GM21381 (cell line): Measurements from ENCODE around the gene EDN1.
"Not testable (repeated sequence)": the region's sequence is repeated elsewhere in the genome, so short reads cannot be mapped to it uniquely, and the experiment has no call there.

Source experiments
- ATAC-seq: cut with Tn5 transposase; IDR thresholded peaks from one replicate; pipeline ENCODE4 v1.9.1; 2021; ENCODE audit warnings: mild to moderate bottlenecking, moderate library complexity; ENCODE audit not compliant: unreplicated experiment

EDN1 gene

DNA sequence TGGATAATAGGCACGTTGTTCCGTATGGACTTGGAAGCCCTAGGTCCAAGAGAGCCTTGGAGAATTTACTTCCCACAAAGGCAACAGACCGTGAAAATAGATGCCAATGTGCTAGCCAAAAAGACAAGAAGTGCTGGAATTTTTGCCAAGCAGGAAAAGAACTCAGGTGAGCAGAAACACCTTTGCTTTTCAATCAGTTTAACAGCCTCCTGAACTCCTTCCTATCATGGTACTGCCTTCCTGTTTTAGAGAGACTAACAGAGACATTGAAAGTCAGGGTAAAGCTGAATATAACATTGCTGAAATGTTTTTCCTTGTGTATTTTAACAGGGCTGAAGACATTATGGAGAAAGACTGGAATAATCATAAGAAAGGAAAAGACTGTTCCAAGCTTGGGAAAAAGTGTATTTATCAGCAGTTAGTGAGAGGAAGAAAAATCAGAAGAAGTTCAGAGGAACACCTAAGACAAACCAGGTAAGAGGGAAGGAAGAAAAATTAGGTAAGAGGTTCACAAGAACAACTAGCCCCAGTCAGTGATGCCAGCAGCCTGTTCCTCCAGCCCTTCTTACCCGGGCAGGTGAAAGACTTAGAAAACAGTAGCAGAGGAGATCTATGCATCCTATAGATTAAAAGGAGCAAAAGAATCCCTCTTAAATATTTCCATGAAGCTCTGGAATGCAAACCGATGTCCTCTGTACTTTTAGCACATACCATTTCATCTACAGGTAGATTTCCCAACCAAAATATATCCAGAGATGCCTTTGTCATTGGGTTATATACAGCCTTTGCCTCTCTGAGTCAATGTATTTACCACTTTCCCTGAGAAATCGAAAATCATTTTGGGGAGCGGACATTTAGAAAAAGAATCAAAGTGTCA is 4.0 kb downstream of the EDN1 start:
- ATAC-seq: no peak

DNA sequence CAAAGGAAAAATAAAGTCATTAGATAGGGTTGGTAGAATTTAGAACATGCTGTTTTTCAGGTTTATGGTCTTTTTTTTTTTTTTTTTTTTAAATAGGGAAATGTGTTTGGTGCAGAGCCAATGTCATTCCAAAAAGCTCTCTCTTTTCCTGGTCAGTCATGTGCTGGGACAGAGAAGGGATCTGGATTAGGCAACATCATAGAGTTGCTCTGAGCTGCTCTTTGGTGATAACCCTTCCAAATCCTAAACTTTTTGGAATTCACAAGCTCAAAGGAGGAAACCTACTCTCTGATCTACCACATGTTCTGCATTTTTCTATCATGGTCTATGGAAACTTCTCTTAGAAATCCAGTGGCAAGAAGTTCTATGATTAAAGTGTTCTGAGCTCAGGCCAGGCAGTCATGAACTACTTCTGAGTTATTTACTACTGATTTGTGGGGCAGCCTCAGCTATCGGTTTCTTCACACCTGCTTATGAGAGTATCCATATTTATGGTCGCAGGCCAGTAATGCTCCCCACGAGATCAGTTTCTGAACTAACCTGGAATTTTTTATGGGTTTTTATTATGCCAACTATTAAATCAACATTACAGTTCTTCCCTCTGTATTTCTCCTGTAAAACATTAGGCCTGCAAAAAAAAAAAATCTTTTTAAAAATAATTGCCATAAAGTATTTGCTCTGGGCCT is 4.8 kb downstream of the EDN1 start:
- no peak for ATAC-seq

DNA sequence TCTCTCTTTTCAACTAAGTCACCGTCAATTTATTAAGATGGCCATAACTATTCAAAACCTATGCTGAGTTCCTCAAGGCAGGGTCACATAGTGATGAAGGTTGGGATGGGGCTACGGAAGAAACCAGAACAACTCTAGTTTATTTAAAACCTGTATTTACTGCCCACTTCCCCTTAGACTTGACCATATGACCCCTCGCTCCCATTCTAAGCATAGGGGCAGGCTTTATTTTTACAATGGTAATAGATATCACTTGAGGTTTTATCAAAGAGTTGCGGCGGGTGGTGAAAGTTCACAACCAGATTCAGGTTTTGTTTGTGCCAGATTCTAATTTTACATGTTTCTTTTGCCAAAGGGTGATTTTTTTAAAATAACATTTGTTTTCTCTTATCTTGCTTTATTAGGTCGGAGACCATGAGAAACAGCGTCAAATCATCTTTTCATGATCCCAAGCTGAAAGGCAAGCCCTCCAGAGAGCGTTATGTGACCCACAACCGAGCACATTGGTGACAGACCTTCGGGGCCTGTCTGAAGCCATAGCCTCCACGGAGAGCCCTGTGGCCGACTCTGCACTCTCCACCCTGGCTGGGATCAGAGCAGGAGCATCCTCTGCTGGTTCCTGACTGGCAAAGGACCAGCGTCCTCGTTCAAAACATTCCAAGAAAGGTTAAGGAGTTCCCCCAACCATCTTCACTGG is 5.5 kb downstream of the EDN1 start:
- ATAC-seq: no peak

- no peak for ATAC-seq
Observed at GRCh38 chr6:12296255-12296573, 6.1 kb downstream of the EDN1 start.

DNA sequence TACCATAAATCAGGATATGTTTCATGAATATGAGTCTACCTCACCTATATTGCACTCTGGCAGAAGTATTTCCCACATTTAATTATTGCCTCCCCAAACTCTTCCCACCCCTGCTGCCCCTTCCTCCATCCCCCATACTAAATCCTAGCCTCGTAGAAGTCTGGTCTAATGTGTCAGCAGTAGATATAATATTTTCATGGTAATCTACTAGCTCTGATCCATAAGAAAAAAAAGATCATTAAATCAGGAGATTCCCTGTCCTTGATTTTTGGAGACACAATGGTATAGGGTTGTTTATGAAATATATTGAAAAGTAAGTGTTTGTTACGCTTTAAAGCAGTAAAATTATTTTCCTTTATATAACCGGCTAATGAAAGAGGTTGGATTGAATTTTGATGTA is 6.4 kb downstream of the EDN1 start:
- ATAC-seq: no peak

DNA sequence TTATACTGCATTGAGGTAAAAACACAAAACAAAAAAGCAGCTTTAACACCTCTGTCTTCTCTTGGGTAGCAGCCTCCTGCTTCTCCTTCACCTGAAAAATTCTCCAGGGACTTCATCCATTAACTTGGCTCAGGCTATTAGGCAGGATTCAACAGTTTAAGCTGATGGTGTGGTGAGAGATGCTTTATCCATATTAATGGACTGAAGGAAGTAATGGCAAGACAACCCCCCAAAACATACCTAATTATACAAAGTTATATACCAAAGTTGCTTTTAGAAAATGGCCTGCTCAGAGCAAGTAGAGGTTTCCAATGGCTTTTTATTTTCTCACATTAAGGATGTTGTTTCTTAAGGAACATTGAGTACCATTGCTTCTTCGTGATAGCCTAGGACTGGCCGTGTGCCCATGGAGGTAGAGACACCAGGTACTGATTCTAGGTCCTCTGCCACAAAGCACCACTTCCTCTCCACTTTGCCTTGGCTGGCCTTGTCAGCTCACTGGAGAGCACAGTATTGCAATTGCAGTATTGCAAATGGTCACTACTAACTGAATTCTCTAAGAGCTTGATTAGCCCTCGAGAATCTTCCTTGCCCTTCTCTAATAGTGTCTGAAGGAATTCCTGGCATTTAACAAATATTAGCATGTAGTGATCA is 7.3 kb downstream of the EDN1 start:
- no peak for ATAC-seq

DNA sequence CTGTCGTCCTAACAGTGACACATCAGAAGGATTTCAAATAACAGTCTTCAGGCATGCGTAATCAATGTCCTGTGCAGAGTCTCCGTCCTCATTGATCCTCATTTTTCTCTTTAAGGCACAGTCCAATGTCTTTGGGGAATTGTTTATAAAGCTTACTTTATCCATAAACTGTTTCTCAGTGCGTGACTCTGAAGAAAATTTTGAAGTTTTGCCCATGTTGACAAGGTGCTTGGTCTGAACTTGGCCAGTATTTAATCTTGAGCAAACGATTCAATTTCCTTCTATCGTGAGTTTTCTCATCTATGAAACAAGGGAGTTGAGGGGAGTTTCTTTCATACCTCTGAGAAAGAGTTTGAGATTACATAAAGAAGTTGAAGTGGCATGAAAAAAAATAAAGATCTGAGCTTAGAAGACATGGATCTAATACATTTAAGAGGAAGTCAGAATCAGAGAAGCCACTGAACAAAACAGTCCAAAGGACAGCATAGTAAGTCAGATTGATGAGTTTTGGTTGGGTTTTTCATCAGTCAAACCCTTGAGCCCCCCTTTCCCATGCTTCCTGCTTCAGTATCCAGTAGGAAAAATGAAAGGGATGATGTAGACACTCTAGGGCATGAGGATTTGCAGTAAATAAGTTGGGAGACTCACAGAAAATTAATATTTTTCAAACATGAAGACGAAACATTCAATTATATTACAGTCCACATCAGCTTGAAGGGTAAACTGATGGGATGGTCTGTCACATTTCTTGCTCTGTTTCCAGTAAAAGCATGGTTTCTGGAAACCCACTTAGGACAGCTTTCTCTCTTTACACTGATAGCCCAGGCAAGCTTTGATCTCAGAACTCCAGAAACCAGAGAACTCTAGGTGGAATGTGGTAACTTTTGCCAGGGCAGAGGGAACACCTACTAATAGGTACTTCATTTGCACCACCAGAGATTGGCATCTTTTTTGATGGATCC is 8.1 kb downstream of the EDN1 start:
- no peak for ATAC-seq

DNA sequence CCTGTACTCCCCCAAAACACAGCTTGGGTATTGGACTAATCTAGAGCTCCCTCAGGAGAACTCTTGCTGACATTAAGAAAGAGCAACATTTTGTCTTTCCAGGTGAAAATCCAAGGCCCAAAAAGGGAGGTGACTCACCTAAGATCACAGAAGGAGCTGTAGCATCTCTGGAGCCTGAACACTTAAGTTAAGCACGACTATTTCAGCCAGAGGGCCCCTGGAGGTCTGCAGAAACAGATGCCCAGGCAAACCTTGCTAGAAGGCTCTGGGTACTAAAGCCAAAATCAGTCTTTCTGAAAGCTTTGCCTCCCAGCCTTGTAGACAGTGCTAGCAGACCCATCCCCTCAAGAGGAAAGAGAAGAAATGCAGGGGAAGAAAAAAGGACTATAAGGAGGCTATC is 8.8 kb downstream of the EDN1 start:
- ATAC-seq: no peak

DNA sequence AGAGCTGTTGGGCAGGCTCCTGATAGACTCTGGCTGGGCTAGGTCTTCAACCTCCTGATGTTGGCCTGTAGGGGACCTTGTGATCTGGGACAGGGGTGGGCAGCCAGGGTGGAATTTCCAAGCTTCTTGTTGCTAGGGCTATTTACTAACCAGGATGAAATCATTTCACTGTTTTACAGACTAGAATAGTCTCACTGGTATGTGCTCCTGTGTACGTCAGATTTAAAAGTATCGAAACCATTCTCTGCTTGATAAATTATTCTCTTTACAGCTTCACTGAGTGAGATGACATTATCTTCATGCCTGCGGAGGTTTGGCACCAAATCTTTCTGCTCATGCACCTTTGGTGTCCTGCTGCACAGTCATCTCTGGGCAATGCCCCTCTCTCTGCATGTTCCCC is 10.9 kb downstream of the EDN1 start:
- no peak for ATAC-seq

- ATAC-seq: no peak
Observed at GRCh38 chr6:12304487-12304886, 14.3 kb downstream of the EDN1 start.

DNA sequence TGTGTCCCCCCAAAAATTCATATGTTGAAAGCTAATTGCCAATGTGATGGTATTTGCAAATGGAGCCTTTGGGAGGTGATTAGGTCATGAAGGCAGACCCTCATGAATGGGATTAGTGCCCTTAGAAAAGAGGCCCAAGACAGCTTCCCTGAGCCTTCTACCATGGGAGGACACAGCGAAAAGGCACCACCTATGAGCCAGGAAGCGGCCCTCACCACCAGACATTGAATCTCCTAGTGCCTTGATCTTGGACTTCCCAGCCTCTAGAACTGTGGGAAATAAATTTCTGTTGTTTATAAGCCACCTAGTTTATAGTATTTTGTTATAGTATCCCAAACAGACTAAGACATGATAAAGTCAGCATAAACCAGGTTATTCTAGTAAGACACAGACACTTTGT is 18.9 kb downstream of the EDN1 start:
- no peak for ATAC-seq

GRCh38 chr6:12311106-12311505 is 20.9 kb downstream of the EDN1 start:
- no peak for ATAC-seq

DNA sequence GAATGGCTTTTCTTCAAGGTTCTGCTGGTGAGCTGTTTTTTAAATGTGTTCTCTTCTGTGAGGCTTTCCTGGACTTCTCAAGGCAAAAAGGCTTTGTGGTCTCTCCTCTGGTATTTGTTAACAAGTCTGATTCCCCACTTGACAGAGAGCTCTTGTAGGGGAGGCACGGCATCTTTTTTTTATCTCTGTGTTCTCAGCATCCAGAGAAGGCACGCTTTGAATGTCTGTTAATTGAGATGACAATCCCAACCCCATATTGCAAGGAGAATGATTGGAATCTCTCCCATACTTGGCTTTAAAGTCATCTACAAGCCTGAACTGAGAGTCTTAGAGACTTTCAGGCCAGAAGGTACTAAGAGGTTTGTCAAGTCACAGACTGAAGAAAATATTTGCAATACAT is 22.6 kb downstream of the EDN1 start:
- ATAC-seq: no peak

DNA sequence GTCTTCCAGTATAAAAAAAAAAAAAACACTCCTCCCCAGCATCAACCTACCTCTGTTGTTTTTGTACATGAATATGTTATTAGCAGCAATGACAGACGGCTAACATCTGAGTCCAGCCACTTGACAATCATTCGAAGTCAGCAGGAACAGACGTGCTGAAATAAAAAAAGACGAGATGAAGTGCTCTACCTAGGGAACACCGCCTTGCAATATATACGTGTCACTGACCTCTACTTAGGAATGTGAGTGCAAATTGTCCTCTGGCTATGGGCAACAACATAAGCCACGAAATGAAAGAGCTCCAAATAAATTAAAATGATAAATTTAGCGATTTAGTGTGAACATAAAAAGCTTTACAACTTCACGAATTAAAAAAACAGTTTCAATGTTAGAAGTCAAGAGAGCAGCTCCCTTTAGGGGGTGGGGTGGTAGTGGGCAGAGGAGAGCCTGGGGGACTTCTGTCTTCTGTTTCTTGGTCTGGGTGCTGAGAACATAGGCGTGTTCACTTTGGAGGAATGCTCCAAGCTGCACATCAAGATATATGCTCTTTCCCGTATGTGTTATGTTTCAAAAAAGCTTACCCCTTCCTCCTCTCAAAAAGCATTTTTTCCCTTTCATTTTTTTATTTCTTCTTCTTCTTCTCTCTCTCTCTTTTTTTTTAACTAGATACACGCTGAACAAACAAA is 23.3 kb downstream of the EDN1 start:
- ATAC-seq: no peak

- ATAC-seq: no peak
Observed at GRCh38 chr6:12313992-12314589, 23.9 kb downstream of the EDN1 start.

DNA sequence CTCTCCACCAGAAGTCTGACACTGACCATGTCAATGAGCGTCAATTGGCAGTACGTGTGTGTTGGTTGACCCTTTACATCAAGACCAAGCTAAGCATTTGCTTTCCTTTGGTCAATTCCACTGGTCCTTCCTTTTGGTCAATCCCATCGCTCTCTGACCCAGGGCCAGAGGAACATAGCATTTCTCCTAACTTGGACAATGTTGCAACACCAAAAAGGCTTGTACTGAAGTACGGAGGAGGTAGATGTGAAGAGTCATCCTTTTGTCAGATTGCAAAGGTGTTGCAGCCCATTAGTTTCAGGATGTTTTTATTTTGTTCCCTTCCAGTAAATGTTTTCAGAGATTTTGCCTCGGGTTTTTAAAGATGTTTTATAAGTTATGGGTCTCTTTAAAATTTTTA is 24.6 kb downstream of the EDN1 start:
- no peak for ATAC-seq

DNA sequence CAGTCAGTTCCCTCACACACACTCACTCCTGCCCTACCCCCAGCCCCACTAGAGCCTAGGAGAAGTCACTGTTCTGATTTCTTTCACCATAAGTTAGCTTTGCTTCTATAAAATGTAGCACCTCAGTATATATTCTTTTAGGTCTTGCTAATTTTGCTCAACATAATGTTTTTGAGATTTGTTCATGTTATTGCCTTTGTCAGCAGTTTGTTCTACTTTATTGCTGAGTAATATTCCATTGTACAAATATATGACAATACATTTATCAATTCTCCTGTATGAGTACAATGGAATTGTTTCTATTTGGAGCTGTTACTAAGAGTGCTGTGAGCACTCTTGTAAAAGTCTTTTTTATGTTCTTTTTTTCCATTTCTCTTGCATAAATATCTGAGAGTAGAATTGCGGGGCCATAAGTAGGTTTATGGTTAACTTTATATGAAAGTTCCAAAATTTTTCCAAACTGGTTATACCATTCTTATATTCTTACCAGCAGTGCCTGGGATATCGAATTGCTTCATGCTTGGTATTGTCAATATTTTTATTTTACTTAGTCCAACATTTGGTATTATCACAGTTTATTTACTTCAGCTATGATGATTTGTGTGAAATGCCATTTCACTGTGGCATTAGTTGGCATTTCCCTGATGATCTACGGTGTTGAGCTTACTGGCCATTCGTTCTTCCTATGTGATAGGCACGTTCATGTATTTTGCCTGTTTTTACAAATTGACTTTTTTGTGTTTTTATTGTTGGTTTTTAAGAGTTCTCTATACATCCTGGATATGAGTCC is 25.3 kb downstream of the EDN1 start:
- ATAC-seq: no peak

DNA sequence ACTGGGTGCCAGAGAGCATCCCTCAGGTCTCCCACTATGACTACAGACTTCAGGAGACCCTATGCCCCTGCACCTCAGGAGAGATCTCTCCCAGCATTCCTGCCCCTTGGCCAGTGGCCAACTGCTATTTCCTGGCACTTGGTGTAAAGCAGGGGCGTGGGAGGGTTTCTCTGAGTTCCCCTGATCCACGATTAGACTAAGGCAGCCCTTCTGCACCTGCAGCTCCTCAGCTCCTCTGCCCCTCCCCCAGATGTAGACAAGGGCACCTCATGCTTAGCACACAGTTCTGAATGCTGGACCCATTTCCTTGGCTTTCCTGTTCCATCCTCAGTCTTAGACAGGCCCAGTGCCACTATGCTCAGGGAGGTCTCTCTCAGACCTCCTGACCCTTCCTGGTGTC is 28.6 kb downstream of the EDN1 start:
- ATAC-seq: no peak

DNA sequence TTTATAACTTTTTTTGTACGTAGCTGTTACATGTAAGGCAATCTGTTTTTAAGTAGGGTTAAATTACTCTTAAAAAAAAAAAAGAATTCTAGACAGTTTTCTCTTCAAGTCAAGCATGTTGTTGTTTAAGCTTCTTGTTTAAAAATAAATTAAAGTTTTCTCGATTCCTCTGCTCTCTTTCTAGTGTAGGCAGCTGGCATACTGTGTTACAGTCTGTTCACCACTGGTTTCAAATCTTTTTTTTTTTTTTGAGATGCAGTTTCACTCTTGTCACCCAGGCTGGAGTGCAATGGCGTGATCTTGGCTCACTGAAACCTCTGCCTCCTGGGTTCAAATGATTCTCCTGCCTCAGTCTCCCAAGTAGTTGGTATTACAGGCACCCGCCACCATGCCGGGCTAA is 29.9 kb downstream of the EDN1 start:
- ATAC-seq: not testable (repeated sequence)
